Adrenal gland (tissue), 12 donors: ENCODE data around the gene QRICH2. TPM values are rescaled to one million over a fixed set of nuclear protein-coding genes. Genes with fewer than 3 reads are reported as not detected.
"Not testable (repeated sequence)": the region's sequence is repeated elsewhere in the genome, so short reads cannot be mapped to it uniquely, and the experiment has no call there.

Source experiments
- DNase-seq, 7 donors: peaks; one replicate each; pipeline ENCODE4 v3.0.0-alpha.2; 2019 to 2020
- H3K27ac ChIP-seq, 5 donors: fragments of 200-600 bp; sonication (generic) in 4 of 5; 1 replicate in 3 of 5; 2 replicates in 2 of 5; pipeline versions ENCODE4 v1.5.1 to v1.8.0; 2016 to 2020; ENCODE audit warnings: mild to moderate bottlenecking in 1 of 5
- H3K27me3 ChIP-seq: fragments of 200-600 bp; 2 replicates; pipeline ENCODE4 v1.8.0; 2021
- H3K36me3 ChIP-seq, 2 donors: fragments of 200-600 bp; replicated peaks in 1 of 2; 1 replicate in 1 of 2; 2 replicates in 1 of 2; pipeline versions ENCODE4 v1.5.1 to v1.8.0; 2018 to 2022
- H3K4me1 ChIP-seq, 2 donors: fragments of 200-600 bp; replicated peaks in 1 of 2; 1 replicate in 1 of 2; 2 replicates in 1 of 2; pipeline versions ENCODE4 v1.5.1 to v1.8.0; 2018 to 2021
- H3K4me3 ChIP-seq, 4 donors: fragments of 200-600 bp; sonication (generic) in 3 of 4; one replicate each; pipeline ENCODE4 v1.5.1; 2016 to 2018
- H3K9me3 ChIP-seq, 3 donors: fragments of 200-600 bp; sonication (generic) in 1 of 3; replicated peaks in 1 of 3; 1 replicate in 2 of 3; 2 replicates in 1 of 3; pipeline versions ENCODE4 v1.5.1 to v1.8.0; 2016 to 2021
- CTCF ChIP-seq, 6 experiments: fragments of 450-650 bp in 4 of 6; fragments of 200-600 bp in 2 of 6; sonication (generic) in 1 of 6; IDR thresholded peaks; 1 replicate in 5 of 6; 2 replicates in 1 of 6; pipeline versions ENCODE4 v1.5.1 to v1.8.0; 2016 to 2021; ENCODE audit warnings: antibody characterized with exemption in 6 of 6, mild to moderate bottlenecking in 2 of 6, moderate library complexity in 1 of 6
- POLR2A ChIP-seq, 2 donors: fragments of 450-650 bp; IDR thresholded peaks; one replicate each; pipeline ENCODE4 v1.6.1; 2017; ENCODE audit warnings: antibody characterized with exemption in 2 of 2, mild to moderate bottlenecking in 2 of 2, moderate library complexity in 1 of 2
- WGBS, 4 donors: extraction: QIAGEN DNeasy Blood & Tissue Kit in 2 of 4; methylation state at CpG; one replicate each; pipeline versions ENCODE4 v1.1.5 to v1.1.7; 2013 to 2017; 5-methylcytosine and 5-hydroxymethylcytosine counted together
- intact Hi-C, 2 donors: fragments of 100-400 bp; cut with DNase I; formaldehyde crosslinking; loops; one replicate each; pipeline versions ENCODE4 v1.14.1 to v1.15.0; 2022 to 2023
- polyA plus RNA-seq, 3 donors: library from polyadenylated mRNA; stranded (reverse); fragments of 200-250 nt in 2 of 3; fragments of 350-450 nt in 1 of 3; fragmentation: Illumina TruSeq in 1 of 3; extraction: RNeasy Lipid Tissue Mini Kit (QIAGEN cat#74804) in 1 of 3; gene quantifications; one replicate each; pipeline ENCODE4 v1.2.3, GENCODE V29; 2013 to 2014
- total RNA-seq, 9 donors: library from RNA; depleted of rRNA in 4 of 9; stranded (reverse); fragments of >200 nt in 4 of 9; fragments of 120-200 nt in 1 of 9; fragmentation: NEBNext Ultra II Directional in 1 of 9; extraction: Animal tissue kit (Norgen Biotek cat#: 25700) in 1 of 9; gene quantifications; one replicate each; pipeline versions ENCODE4 v1.1.0 to v1.2.4, GENCODE V29; 2013 to 2023
- donor health status: healthy with polysubstance abuse.
- donor health status: Bipolar disorder and iron deficiency.
- donor health status: DM: yes; HTN: yes; CAD: no.
- donor health status: DM: no; HTN: no; CAD: no.
- donor health status: DM: no; HTN: no; CAD: no.
- donor health status: DM: yes; HTN: yes; CAD: no.

Gene QRICH2
- total and polyA plus RNA-seq, 12 donors, result 0.09 to 14.2 (median 1.4) TPM

DNA sequence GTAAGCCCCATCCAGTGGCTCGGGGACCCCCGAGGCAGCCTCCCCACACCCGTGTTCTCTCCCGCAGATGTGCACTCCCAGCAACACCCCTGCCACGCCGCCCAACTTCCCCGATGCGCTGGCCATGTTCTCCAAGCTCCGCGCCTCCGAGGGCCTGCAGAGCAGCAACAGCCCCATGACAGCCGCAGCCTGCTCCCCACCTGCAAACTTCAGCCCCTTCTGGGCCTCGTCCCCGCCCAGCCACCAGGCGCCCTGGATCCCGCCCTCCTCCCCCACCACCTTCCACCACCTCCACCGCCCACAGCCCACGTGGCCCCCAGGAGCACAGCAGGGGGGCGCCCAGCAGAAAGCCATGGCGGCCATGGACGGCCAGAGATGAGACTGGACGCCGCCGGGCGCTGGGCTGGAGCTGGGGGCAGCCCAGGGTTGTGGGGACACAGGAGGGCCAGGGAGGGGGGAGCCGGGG lies 37.9 kb downstream of the QRICH2 start:
- no peak overlapping the region for H3K27ac ChIP-seq
- TF ChIP-seq CTCF (IDR thresholded peaks at IDR 0.05) (no peak), POLR2A (IDR thresholded peaks at IDR 0.05) (no peak)
- peaks cover 11 to 50% of the 10 kb centered on the region in 2 donors for H3K4me1 ChIP-seq
- 90 to 92% (median 91%) methylated on average over 23 to 26 of the region's 26 CpGs for WGBS, 4 donors
- H3K4me3 ChIP-seq, result no peak overlapping the region
- intact Hi-C loops, result no loop called here
- H3K9me3 ChIP-seq, result no peaks in the 10 kb centered on the region
- peaks cover 0 to 5% of the 10 kb centered on the region in 2 donors for H3K36me3 ChIP-seq
- DNase-seq, result no peak
- no peaks in the 10 kb centered on the region for H3K27me3 ChIP-seq

DNA sequence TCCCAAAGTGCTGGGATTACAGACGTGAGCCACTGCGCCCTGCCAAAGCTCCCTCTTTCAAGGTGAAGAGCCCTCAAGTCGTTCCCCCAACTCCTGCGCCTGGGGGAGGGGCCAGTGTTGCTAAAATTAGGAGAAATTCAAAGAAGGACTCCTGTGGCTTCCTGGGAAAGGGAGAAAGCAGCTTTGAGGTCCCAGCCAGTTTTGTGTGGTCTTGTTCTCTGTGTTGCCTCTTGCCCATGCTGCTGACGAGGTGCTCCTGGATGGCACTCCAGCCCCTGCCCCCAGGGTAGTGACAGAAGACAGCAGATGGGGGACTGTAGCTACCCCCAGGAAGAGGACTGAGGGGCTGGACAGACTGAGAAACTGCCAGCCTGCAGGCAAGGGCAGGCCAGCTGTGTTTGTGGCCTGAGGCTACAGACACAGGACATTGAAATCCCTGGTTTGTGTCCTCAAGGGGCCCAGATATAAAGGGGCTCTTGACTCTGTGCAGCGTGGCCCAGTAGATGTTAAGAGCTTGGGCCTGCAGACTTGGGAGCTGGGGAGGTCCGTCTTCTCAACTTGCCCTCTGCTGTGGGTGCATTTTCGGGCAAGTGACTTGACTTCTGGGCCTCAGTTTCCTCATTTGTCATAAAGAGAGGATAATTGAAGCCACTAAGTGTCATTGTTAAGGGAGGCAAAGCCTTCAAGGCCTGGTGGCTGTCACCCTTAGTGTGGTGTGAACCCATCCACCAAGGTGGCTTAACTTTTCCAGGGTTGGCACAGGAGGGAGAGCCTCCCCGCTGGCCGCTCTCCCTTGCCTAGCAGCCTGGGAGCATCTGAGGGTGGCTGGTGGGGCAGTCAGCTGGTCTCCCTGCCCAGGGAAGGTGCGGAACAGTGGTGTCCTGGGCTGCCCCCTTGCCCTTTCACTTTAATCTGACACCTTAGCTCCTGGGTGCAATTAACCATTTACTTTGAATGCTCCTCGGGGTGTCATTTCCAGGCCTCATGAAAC lies 38.8 kb downstream of the QRICH2 start:
- WGBS, 4 donors, result 70 to 85% (median 76%) methylated on average over 11 to 12 of the region's 12 CpGs
- H3K27ac ChIP-seq, result peak overlapping the region in 2 of 5 donors; percentile 24 to 84
- no peak overlapping the region for H3K4me3 ChIP-seq
- H3K4me1 ChIP-seq, result peaks cover 15 to 53% of the 10 kb centered on the region in 2 donors
- H3K9me3 ChIP-seq, result no peaks in the 10 kb centered on the region
- TF ChIP-seq CTCF (IDR thresholded peaks at IDR 0.05), result no peak
- no peak for TF ChIP-seq POLR2A (IDR thresholded peaks at IDR 0.05)
- no peak for DNase-seq
- no peaks in the 10 kb centered on the region for H3K27me3 ChIP-seq
- H3K36me3 ChIP-seq, result peaks cover 0 to 5% of the 10 kb centered on the region in 2 donors
- intact Hi-C loops, result no loop called here

DNA sequence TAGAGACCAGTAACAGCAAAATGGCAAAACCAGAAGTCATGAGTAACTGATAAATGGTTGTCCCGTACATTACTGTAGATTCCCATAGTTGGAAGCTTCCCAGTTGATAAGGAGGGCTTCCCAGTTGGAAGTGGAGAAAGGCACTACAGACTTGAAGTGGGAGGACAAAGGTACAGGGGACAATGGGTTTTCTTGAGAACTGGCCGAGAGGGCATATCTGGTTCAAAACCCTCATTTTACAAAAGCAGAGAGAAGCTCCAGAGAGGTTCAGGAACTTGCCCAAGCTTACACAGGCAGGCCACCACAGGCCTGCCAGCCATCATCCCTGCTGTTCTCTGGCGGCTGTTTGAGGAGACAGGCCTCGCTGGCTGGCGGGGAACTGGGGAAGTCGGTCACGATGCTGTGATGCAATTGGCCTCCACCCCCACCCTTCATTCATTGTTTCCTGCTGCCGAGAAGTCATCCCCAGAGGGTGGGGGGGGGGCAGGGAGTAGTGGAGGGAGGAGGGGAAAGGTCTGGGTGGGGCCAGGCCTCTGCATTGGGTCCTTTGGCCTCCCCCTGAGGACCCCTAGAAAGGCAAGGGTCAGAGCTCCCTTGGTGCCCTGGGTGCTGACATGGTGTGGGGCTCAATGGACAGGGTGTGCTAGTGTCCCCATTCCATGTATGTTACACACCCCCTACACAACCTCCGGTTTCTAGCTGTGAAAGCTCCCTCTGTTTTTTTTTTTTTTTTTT lies 39.9 kb downstream of the QRICH2 start:
- TF ChIP-seq POLR2A (IDR thresholded peaks at IDR 0.05) (no peak), CTCF (IDR thresholded peaks at IDR 0.05) (no peak)
- 41 to 71% (median 51%) methylated on average over 4 to 9 of the region's 9 CpGs for WGBS, 4 donors
- Histone ChIP-seq H3K27me3 (no peaks in the 10 kb centered on the region), H3K27ac (peak overlapping the region in 3 of 5 donors; percentile 8 to 84 (median 36)), H3K4me1 (peaks cover 16 to 55% of the 10 kb centered on the region in 2 donors), H3K36me3 (peaks cover 0 to 5% of the 10 kb centered on the region in 2 donors), H3K4me3 (no peak overlapping the region), H3K9me3 (no peaks in the 10 kb centered on the region)
- intact Hi-C loops, result no loop called here
- peak in 6 of 7 donors; percentile 60 to 82 (median 72) for DNase-seq

DNA sequence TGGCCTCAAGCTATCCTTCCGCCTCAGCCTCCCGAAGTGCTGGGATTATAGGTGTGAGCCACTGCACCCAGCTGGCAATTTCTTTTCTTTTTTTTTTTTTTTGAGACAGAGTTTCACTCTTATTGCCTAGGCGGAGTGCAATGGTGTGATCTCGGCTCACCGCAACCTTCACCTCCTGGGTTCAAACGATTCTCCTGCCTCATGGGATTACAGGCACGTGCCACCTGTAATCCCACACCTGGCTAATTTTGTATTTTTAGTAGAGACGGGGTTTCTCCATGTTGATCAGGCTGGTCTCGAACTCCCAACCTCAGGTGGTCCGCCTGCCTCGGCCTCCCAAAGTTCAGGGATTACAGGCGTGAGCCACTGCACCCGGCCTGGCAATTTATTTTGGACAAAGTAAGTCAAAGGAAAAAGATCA lies 40.5 kb downstream of the QRICH2 start:
- H3K36me3 ChIP-seq, H3K4me3 ChIP-seq, H3K9me3 ChIP-seq, DNase-seq, H3K27me3 ChIP-seq, intact Hi-C loops: not testable (repeated sequence)
- H3K4me1 ChIP-seq, result peaks cover 16 to 54% of the 10 kb centered on the region in 2 donors
- H3K27ac ChIP-seq, result peak overlapping the region in 3 of 5 donors; percentile 8 to 84 (median 36)
- WGBS, 4 donors, result 89 to 90% (median 90%) methylated on average over 13 of the region's 13 CpGs
